ENCODE data around the gene FMR1NB.
A peak's percentile ranks its signal among the peaks of the same experiment; 100 is the strongest.

FMR1NB gene, protein sequence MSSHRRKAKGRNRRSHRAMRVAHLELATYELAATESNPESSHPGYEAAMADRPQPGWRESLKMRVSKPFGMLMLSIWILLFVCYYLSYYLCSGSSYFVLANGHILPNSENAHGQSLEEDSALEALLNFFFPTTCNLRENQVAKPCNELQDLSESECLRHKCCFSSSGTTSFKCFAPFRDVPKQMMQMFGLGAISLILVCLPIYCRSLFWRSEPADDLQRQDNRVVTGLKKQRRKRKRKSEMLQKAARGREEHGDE

DNA sequence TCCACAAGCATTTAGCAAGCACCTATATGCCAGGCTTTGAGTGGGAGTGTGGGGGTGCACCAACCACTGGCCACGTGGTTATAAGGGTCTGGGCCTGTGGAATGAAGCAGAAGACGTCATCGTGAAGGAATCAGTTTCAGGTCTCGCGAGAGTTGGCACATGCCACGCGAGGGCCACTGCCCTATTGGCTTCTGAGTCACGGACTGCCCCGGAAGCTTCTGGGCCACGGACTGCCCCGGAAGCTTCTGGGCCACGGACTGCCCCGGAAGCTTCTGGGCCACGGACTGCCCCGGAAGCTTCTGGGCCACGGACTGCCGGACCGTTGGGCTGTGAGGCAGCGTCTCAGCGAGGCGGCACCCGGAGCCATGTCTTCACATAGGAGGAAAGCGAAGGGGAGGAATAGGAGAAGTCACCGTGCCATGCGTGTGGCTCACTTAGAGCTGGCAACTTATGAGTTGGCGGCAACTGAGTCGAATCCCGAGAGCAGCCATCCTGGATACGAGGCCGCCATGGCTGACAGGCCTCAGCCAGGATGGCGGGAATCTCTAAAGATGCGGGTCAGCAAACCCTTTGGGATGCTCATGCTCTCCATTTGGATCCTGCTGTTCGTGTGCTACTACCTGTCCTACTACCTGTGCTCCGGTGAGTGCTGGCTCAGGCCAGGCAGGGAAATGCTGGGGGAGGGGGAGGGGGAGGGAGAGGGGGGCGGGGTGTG, at the start of gene FMR1NB:
Gene FMR1NB (plus strand): TSS at position 300 of the 715 bp plus-strand sequence. CDS start 66 bp downstream, at position 366.
- no peak for DNase-seq

DNA sequence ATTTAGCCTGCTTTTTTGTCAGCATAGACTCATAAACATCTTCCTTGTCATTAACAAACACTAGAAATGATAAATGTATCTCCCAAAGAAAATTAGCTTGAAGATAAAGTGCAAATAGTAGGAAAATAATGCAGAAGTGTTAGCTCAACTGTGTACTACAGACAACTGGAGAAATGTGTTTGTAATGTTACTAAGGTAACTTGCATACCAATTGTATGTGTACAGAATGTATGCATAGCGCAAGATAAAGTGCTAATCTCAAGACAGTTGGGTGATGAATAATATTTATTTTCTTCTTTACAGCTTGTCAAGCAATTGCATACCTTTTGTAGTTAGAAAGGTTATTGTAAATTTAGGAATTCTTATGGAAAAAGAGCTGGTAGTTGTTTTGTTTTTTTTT, 47.3 kb upstream of the FMR1NB start:
- no peak for DNase-seq

DNA sequence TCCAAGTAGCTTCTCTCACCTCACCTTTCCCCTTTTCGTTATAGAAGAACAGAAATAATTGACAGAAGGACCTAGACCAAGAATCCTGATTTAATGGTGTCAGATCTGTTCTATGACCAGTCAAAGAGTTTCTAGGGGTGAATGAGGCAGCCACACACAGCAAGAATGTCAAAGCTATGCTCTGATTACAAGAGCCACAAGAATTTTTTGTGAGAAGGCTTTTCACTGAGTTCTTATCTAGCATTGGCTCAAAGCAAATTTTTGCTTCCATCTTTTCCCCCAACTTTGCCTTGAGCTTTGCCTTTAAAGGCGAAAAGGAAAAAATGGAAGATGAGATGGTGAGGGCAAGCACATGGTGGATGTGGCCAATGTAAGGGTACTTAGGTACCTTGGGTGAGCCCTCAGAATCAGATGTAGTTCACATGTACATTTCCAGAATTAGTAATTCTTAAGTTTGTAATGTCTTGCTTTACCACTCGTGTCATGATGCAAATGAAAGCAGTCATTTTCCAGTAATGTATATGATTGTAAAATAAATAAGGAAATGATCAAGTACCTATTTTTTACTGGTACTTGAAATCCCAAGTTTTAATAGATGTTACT, 45.9 kb upstream of the FMR1NB start:
- DNase-seq, result no peak

DNA sequence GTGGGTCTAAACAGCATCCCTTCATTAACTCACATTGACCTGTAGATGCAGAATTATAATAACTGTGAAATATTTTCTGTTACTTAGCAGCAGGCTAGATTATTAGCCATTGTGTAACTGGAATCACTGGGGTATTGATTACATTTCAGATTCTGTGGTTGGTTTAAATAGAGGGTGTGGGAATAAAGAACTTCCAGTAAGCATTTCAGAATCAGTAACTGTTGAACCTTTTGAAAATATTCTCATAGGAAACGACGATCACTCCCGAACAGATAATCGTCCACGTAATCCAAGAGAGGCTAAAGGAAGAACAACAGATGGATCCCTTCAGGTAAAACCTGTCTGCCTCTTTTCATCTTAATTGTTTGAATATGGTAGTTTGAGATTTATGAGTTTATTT, 35.9 kb upstream of the FMR1NB start:
- DNase-seq, result no peak

DNA sequence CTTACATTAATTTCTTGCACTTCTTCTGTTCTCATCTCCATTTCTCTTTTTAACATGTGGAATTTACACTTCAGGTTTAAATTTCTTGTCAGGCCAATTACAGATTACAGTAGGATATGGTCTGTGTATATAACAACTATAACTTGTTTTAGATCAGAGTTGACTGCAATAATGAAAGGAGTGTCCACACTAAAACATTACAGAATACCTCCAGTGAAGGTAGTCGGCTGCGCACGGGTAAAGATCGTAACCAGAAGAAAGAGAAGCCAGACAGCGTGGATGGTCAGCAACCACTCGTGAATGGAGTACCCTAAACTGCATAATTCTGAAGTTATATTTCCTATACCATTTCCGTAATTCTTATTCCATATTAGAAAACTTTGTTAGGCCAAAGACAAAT, 32.6 kb upstream of the FMR1NB start:
- DNase-seq, result no peak

DNA sequence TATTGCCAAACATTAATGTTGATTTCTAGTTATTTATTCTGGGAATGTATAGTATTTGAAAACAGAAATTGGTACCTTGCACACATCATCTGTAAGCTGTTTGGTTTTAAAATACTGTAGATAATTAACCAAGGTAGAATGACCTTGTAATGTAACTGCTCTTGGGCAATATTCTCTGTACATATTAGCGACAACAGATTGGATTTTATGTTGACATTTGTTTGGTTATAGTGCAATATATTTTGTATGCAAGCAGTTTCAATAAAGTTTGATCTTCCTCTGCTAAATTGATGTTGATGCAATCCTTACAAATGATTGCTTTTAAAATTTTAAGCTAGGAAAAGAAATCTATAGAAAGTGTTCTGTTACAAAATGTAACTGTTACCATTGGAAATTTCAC, 30.8 kb upstream of the FMR1NB start:
- DNase-seq, result no peak

DNA sequence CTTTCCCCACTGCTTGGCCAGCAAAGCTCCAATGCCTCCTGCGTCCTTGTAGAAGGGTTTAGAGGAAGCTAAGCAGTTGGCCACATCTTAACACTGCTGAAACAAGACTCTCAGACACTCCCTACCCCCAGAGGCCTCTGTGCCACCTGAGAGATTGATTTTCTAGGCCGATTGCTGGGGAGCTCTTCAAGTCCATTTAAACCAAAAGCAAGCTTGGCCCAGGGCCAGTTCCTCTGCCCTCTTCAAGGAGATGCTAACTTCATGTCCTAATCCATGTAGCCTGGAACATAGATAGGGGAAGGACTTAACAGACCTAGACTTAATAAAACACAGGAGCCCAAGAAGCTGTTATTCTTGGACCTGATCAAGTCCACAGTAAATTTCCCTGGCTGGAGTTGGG, 27.2 kb upstream of the FMR1NB start:
- DNase-seq, result no peak

DNA sequence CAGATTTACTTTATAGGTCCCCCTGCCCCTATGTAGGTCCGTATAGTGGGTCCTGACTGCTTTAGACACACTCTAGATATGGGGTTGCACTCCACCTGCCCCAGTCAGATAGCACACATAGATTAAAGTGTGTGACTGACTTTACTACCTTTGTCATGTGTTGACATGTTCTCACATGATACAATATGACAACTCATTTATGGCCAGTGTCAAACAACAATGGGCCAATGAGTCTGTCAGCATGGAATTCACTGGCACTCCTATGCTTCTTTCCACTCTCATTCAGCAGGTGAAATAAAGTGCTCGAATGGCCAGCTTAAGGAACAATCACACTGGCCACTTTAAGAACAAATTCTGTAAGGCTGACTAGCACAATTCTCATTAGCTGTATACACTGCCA, 23.8 kb upstream of the FMR1NB start:
- no peak for DNase-seq

DNA sequence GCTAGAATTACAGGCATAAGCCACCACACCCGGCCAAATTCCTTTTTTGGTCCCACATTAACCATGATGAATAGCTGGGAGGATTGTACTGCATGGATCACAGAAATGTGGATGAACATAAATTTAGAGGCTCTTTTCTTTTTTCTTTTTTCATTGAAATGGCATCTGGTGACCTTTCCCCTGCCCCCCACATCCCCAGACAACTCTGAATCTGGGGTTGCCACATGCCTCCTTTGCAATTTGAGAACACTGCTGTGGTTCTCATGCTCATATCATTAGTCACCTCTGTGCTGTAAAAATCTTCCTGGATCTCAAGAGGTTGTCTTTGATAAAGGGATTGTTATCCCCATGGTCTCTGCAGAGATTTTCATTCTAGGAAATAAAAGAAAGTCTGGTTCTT, 22.8 kb upstream of the FMR1NB start:
- no peak for DNase-seq

DNA sequence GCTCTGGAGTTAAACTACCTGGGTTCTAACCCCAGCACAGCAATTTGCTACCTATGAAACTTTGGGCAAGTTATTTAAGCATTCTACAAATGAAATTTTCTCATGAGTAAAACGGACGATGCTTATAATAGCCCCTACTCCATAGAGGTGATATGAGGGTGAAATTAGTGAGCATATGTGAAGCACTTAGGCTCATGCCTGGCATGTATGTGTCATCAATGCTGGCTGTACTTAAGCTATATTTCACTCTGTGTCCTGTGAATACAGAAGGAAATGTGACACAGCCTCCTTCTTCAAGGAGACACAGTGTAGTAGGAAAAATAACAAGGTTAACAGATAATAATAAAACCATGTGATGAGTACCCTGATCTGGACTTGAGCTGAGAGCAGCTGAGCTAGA, 20.4 kb upstream of the FMR1NB start:
- DNase-seq, result no peak

DNA sequence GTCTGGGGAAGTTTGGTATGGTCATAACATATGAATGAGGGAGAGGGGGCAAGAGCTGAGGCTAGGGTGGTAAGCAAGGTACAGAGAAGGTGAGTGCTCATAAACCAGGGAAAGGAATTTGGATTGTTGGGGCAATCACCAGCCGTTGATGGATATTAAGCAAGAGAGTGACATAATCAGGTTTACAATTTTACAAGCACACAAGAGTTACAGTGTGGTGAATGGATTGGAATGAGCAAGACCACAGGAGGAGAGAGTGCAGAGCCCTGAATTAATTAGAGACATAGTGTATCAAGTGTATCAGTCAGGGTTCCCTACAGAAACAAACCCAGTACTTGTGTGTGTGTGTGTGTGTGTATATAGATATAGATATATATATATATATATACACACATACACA, 18.7 kb upstream of the FMR1NB start:
- no peak for DNase-seq

DNA sequence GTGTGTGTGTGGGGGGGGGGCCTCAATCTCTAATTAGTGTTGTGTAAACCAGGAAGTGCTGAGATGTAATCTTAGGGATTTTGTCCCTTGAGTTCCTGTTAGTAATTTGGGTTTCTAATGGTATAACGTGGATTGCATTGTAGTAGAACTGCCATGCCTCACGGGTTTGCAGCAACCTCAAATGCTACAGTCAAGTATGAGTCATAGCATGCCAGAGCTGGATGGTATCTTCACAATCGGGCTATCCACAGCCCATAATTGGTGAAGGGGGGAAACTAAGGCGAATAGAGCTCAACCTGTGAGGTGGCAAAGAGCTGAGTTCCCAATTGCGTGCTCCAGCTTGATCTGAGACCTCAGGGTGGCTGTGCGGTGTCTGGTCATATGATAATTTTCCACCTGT, 2.2 kb upstream of the FMR1NB start:
- DNase-seq, result no peak

DNA sequence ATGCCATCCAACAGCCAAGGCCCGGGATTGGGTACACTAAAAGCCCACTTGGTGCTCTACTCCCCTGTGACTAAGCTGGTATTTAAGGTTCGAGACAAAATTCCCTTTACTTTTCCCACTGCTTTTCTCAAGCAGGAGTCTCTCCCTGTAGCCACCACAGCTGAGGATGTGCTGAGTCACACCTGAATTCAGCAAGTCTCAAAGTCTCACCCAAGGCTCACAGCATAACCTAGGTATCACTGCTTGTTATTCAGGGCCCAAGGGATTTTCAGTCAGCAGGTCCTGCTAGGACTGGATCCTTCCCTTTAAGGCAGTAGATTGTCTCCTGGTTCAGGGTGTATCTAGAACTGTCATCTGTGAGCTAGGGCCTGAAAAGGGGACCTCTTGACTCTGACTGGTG, 39.2 kb downstream of the FMR1NB start:
- no peak for DNase-seq

DNA sequence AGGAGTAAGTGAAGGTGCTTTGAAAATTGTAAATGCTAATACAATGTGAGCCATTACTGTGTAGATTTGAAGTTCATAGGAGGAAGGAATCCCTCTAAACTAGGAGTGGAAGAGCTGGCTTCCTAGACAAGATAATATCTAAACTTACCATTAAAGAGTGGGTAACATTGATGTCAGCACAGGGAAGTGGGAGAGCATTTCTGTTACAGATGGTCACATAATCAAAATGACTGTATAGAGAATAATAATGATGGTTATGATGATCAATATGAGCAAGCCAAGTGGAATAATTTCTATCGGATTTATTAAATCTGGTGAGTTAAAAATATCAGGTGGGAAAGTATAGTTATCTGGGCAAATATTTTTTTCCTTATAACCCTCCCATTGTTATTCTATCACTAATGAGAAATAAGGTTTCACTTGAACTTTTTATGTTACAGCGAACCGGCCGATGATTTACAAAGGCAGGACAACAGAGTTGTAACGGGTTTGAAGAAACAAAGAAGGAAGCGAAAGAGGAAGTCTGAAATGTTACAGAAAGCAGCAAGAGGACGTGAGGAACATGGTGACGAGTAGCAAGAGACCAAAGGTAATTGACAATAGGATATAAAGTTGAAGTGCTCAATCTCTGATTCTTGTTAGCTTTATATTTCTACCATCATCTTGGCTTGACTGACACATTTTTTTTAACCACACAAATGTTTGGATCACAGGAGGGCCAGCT, 43.5 kb downstream of the FMR1NB start:
- DNase-seq, result no peak

DNA sequence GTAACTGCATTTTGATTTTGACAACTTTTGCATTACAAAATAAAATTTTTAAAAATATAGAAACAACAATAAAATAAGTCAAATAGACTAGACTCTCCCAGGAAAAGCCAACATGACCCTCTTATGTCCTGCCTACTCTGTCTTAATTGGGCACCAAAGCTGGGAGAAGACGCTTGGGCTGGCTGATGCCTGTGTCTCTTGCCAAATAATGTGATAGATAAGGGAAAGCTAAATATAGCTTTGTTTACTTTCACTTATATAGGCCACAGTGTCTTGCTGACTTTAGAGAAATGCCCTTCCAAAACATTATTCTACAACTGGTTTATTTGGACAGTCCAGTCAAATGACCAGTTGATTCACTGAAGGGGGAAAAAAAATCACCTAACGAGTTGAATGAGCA, 54.2 kb downstream of the FMR1NB start:
- no peak for DNase-seq

DNA sequence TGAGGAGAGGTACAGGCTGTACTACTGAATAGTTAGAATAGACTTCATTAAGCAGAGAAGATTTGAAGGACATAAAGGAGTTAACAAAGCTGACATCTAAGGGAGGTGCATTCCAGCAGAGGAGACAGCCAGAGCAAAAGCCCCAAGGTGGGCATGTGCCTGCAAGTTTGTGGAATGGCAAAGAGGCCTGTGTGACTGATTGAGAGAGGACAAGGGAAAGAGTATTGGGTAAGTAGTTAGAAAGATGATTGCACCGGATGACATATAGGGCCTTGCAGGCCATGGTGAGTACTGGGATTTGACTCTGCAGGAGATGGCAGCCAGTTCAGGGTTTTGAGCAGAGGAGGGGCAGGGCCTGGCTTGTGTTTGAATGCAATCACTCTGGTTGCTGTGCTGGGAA, 55.9 kb downstream of the FMR1NB start:
- no peak for DNase-seq

DNA sequence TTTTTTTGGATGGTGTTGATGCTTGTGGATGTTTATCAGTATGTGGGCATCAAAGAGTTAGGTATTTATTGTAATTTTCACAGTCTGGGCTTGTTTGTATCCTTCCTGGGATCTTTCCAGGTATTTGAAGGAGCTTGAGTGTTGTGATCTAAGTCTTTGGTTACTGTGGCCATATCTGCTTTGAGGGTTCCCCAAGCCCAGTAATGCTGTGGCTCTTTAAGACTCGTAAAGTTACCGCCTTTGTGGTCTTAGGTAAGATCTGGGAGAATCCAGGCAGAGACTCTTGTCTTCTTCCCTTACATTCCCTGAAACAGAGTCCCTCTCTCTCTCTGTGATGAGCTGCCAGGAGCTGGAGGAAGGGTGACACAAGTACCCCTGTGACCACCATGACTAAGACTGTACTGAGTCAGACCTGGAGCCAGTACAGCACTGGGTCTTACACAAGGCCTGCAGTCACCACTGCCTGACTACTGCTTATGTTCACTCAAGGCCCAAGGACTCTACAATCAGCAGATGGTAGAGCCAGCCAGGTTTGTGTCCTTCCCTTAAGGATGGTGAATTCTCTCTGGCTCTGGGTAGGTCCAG, 62.2 kb downstream of the FMR1NB start:
- DNase-seq, result no peak

DNA sequence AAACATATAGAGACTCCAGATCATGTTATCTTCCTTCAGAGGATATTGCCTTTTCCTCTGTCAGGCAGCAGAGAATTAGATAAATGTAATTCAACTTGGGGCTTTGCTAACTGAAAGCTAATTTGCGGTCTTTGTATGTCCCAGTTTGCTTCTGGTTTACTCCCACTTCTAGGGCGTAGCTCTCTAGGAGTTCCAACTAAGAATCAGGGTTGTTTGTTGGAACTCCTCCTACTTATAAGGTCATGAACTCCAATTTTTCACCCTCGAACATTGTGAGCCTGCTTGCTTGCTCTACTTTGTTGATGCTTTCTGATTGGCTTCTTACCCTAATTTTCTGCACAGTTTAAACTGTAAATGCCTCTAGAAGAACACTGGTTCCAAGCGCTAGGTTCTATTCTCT, 66.1 kb downstream of the FMR1NB start:
- no peak for DNase-seq

DNA sequence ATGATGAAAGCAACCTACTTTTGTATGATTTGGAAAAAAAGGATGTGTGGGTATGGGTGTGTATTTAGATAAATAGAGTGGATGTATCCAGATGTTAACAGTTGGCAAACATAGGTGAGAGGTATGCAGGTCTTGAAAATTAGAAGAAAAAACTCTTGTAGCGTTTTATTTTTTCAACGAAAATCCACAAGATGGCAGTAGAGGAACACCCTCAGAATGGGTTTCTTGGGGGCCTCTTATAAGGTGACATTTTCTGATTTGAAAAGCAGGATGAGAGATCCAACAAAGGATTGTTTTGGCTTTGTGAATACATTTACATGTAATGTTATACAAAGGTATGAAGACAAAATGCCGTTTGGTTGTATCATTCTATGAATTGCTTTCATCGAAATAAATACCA, 68.3 kb downstream of the FMR1NB start:
- peak; percentile 9 to 64 for DNase-seq

DNA sequence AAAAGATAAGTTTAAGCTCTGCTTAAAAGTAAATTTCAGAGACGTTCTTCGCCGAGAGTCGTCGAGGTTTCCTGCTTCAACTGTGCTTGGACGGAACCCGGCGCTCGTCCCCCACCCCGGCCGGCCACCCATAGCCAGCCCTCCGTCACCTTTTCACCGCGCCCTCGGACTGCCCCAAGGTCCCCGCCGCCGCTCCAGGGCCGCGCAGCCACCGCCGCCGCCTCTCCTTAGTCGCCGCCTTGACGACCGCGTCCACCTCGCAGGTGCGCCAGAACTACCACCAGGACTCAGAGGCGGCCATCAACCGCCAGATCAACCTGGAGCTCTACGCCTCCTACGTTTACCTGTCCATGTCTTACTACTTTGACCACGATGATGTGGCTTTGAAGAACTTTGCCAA, 70.8 kb downstream of the FMR1NB start:
- no peak for DNase-seq

DNA sequence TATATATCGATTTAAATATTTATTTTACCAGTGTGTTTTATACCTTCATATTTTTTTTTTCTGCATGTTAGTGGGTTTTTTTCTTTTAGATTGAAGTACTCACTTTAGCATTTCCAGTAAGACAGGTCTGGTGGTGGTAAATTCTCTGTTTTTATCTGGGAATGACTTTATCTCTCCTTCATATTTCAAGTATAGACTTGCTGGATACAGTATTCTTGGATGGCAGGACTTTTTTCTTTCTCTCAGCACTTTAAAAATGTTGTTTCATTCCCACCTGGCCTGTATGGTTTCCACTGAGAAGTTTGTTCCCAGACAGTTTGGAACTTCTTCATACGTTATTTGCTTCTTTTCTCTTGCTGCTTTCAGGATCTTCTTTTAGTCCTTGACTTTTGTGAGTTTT, 86.1 kb downstream of the FMR1NB start:
- no peak for DNase-seq

DNA sequence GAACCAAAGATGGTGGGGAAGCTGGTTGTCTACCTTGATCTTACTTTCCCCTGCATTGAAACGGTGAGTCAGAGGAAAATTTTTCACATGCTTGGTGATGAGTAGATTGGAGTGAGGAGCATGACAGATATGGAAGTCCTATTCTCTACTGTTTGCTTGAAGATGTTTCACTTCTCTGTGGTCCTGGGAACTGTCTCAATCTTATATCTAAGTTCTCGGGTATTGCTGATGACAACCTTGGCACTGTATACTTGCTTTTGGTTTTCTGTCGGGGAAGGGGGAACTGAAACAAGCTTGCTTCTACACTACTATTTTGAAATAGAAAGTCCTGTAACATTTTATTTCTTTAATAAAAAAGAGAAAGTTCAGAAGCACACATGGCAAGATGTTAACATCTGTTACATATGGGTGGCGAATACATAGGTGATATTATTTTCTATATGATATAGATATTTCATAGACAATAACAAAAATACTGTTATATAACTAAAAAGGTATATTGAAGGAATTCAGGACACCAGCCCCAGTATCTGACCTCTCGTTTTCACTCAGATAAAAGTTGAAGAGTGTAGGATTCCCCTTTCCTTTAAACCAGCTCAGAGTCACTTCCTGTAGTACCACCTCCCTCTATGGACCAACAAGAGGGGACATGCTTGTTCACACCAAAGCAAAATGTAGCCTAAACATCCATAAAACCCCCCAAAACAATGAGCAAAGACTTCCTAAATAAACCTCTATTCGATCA, 88.8 kb downstream of the FMR1NB start:
- no peak for DNase-seq

DNA sequence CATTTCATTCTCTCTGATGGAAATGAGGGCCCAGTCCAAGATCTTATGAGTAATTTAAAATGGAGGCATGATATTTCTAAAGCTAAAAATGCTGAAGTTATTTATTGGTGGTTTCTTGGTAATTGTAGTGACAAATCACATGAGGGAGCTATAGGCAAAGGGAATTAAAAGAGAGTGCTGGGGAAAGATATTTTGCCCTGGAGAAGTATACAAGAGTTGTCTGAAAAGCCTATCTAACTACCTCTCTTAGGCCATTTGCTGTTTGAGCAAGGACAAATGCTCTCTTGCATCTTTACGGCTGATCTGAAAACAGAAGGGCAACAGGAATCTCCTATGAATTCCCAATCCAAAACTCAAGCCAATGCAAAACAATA, 89.4 kb downstream of the FMR1NB start:
- no peak for DNase-seq
